ENCODE results near the gene CCDC120.

CCDC120 gene

GRCh38 chrX:49106296-49106695 is 47.5 kb downstream of the CCDC120 start:
- DNase-seq = no peak

DNA sequence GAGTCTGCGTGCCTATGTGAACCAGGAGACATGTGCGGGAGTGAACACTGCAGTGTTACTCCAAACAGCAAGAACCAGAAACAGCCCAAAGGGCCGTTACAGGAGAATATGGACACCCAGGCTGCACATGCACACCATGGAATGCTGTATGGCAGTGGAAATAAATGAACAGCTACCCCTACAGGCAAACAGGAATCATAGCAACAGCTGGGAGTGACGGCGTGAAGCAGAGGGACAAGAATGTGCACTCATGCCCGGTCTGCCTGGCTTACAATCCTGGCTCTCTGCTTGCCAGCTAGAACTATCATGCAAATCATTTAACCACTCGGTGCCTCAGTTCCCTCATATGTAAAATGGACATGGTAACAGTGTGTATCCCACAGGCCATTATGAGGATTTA is 48.1 kb downstream of the CCDC120 start:
- no peak for DNase-seq

GRCh38 chrX:49108641-49109040 is 49.8 kb downstream of the CCDC120 start:
- no peak for DNase-seq

GRCh38 chrX:49110417-49110816 is 51.6 kb downstream of the CCDC120 start:
- DNase-seq = no peak

GRCh38 chrX:49111791-49112190 is 53.0 kb downstream of the CCDC120 start:
- no peak for DNase-seq

DNA sequence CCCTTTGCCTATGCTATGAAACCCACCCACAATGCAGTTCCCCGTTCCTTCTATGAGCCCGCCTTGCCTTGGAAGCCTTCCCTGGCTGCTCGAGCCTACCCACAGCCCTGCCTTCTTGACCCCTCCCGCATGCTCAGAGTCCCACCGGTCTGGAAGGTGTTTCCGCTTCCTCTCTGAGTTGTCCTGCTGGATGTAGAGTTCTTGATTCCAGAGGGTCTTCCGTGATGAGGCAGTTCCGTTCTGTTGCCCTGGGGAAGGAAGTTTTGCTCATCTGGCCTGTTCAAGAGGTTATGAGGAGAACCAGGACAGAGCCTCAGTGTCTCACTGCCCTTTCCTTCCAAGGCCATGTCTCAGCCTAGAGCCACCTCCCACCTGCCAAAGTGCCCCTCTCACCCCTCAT is 57.3 kb downstream of the CCDC120 start:
- no peak for DNase-seq

DNA sequence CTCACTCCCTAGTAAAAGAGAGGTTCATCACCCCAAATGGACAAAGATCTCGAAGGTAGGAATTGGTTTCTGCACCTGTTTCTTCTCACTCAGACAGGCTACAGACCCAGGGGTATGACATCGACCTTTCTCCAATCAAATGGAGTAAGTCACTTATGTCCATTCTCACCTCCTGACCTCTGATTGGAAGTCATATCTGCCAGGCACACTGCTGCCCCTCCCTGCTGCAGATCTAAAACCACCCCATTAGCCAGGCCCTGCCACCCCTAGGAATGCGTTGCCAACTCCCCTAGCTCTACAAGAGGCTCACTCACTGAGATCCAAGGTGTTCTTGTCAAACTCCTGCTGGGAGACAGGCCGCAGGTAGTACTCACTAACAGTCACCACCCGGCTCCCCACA is 57.9 kb downstream of the CCDC120 start:
- no peak for DNase-seq

GRCh38 chrX:49117581-49117980 is 58.8 kb downstream of the CCDC120 start:
- DNase-seq = no peak
